Measurements from ENCODE around the gene EPHX1. TPM values are rescaled to one million over a fixed set of nuclear protein-coding genes. Genes with fewer than 3 reads are reported as not detected.
A peak's percentile ranks its signal among the peaks of the same experiment; 100 is the strongest.
"Not testable (repeated sequence)": the region's sequence is repeated elsewhere in the genome, so short reads cannot be mapped to it uniquely, and the experiment has no call there.

EPHX1 gene
- 100 to 1,000 TPM in 2 of 4 donors, 10 to 100 TPM in 2; 65.8 to 209 (median 98.1) TPM for total RNA-seq
- polyA plus RNA-seq: 100 to 1,000 TPM in 1 of 3 donors, 10 to 100 TPM in 2; 19.4 to 118 (median 60.4) TPM
- long read RNA-seq, donor 1, transcript EPHX1-201 (9 exons, 1,660 nt): major isoform, 29 of 36 reads
- long read RNA-seq, donor 1, partial matches to known transcripts: 5 of 36 reads
- long read RNA-seq, donor 1, other reads (novel, unspliced or antisense): 0 of 36 reads
- long read RNA-seq, donor 2, transcript EPHX1-201 (9 exons, 1,660 nt): major isoform, 15 of 34 reads
- long read RNA-seq, donor 2, transcript EPHX1-206 (9 exons, 1,789 nt): minor isoform, 10 of 34 reads
- long read RNA-seq, donor 2, partial matches to known transcripts: 3 of 34 reads
- long read RNA-seq, donor 2, other reads (novel, unspliced or antisense): 2 of 34 reads

DNA sequence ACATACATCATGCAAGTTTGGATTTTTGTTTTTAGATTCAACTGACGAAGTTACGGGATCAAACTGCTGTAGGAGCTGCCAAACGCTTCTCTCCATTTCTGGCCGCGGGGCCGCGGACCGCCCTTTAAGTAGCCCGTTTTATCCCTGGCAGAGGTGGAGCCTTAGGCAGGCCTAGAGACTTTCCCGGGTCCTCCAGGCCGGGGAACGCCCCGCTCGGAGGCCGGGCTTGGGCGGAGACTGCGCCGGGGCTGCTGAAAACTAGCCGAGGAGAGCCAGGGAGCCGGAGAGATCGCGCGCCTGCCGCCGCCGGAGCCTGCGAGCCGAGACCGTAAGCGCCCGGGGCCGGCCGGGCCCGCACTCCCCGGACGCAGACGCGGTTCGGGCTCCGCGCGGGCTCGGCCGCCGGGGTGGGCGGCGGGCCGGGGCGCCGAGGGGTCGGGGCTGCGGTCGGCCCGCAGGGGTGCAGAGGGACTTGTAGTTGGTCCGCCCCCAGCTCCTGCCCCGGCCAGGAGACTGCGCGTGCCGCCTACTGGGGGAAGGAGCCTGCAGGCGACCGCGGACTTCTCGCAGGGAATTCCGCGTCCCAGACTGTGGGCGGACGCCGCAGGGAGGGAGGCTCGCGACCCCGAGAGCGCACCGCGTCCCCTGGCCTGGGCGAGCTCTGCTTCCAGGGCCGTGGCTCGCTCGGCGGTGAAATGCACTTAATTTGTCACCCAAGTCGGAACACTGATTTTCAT lies at the start of gene EPHX1:
Gene EPHX1 (plus strand): TSS at position 283 of the 737 bp plus-strand sequence. CDS start 18,606 bp downstream, outside the sequence.
- ATAC-seq: peak; percentile 81 to 85 (median 82)
- peak within 1 kb of the TSS; percentile 90 for H3K4me3 ChIP-seq
- no peaks in the 10 kb centered on the region for H3K9me3 ChIP-seq
- H3K27ac ChIP-seq: peak within 1 kb of the TSS; percentile 90
- H3K27me3 ChIP-seq (ENCODE audit: insufficient read depth in 3 of 3, low read length in 2 of 3): no peaks in the 10 kb centered on the region
- DNase-seq: peak; percentile 91 to 93
- TF ChIP-seq, protein P1, sequence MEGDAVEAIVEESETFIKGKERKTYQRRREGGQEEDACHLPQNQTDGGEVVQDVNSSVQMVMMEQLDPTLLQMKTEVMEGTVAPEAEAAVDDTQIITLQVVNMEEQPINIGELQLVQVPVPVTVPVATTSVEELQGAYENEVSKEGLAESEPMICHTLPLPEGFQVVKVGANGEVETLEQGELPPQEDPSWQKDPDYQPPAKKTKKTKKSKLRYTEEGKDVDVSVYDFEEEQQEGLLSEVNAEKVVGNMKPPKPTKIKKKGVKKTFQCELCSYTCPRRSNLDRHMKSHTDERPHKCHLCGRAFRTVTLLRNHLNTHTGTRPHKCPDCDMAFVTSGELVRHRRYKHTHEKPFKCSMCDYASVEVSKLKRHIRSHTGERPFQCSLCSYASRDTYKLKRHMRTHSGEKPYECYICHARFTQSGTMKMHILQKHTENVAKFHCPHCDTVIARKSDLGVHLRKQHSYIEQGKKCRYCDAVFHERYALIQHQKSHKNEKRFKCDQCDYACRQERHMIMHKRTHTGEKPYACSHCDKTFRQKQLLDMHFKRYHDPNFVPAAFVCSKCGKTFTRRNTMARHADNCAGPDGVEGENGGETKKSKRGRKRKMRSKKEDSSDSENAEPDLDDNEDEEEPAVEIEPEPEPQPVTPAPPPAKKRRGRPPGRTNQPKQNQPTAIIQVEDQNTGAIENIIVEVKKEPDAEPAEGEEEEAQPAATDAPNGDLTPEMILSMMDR (IDR thresholded peaks at IDR 0.05): peak; percentile 44
- no peaks in the 10 kb centered on the region for H3K36me3 ChIP-seq (ENCODE audit: insufficient read depth in 1 of 2, low read depth in 1 of 2)
- peaks cover 36% of the 10 kb centered on the region for H3K4me1 ChIP-seq
- intact Hi-C loops (cut with DNase I): loop anchor here (5.0 kb wide), 1 partner anchor 33 kb away; the partner anchor contains the start of gene SRP9 (in 2 of the 2)
- WGBS, 3 donors: 0 to 1% (median 1%) methylated on average over 30 to 80 of the region's 80 CpGs

DNA sequence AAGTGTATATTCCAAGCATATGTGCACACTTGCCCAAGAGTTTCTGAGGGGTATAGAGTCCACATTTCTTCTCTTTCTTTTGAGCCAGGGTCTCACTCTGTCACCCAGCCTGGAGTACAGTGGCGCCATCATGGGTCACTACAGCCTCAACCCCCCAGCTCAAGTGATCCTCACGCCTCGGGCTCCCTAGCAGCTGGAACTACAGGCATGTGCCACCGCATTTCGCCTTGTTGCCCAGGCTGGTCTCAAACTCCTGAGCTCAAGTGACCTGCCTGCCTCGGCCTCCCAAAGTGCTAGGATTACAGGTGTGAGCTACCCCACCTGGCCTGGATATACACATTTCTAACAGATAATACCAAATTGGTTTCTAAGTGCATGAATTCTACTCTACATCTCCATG lies 49.4 kb upstream of the EPHX1 start:
- H3K9me3 ChIP-seq: no peaks in the 10 kb centered on the region
- intact Hi-C loops (cut with DNase I): loop anchor here in 1 of 2 donors (10.0 kb wide), 1 partner anchor 206 kb away; no protein-coding TSS in a partner anchor
- WGBS, 3 donors: 95 to 96% (median 95%) methylated on average over 6 of the region's 6 CpGs
- H3K27ac ChIP-seq: no peak overlapping the region
- no peaks in the 10 kb centered on the region for H3K36me3 ChIP-seq (ENCODE audit: insufficient read depth in 1 of 2, low read depth in 1 of 2)
- ATAC-seq: no peak
- H3K27me3 ChIP-seq (ENCODE audit: insufficient read depth in 3 of 3, low read length in 2 of 3): no peaks in the 10 kb centered on the region
- TF ChIP-seq, protein P1 (IDR thresholded peaks at IDR 0.05): no peak
- H3K4me3 ChIP-seq: no peak overlapping the region
- peaks cover 13% of the 10 kb centered on the region for H3K4me1 ChIP-seq
- no peak for DNase-seq

DNA sequence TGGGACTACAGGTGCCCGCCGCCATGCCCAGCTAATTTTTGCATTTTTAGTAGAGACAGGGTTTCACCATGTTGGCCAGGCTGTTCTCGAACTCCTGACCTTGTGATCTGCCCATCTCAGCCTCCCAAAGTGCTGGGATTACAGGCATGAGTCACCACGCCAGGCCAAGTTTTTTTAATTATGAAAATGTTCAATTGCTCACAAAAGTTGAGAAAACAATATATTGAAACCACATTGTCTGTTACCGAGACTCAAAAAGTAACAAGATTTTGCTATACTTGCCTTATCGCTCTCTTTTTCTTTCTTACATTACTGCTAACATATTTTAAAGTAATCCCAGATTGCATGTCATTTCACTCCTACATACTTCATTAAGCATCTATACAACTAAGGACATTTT lies 48.5 kb upstream of the EPHX1 start:
- ATAC-seq; DNase-seq; H3K4me3 ChIP-seq; H3K27me3 ChIP-seq (ENCODE audit: insufficient read depth in 3 of 3, low read length in 2 of 3); H3K36me3 ChIP-seq (ENCODE audit: insufficient read depth in 1 of 2, low read depth in 1 of 2); H3K9me3 ChIP-seq; H3K27ac ChIP-seq: not testable (repeated sequence)
- intact Hi-C loops (cut with DNase I): loop anchor here in 1 of 2 donors (10.0 kb wide), 1 partner anchor 207 kb away; no protein-coding TSS in a partner anchor
- H3K4me1 ChIP-seq: peaks cover 14% of the 10 kb centered on the region
- WGBS, 3 donors: 94 to 98% (median 95%) methylated on average over 6 of the region's 6 CpGs

DNA sequence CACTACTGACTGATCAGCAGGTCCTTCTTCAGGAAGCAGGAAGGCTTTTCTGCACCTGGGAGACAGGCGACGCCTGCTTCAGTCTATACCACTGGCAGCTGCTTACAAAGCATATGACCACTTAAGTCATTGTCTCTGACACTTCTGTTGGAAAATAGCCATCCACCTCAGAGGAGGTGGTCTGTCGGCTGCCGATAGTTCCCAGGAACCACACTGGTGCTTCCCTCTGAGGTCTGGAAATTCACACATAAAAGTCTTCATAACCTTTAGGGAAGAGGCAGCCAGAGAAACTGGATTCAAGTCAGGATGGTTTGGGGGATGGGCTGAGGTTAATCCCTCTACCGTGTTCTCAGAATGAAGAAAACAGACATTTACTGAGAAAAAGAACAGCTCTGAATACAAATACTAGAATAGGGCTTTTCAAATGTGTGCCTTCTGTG lies 47.9 kb upstream of the EPHX1 start:
- H3K27ac ChIP-seq: no peak overlapping the region
- no peaks in the 10 kb centered on the region for H3K36me3 ChIP-seq (ENCODE audit: insufficient read depth in 1 of 2, low read depth in 1 of 2)
- TF ChIP-seq, protein P1 (IDR thresholded peaks at IDR 0.05): no peak
- ATAC-seq: no peak
- DNase-seq: no peak
- peaks cover 21% of the 10 kb centered on the region for H3K4me1 ChIP-seq
- no peaks in the 10 kb centered on the region for H3K9me3 ChIP-seq
- no peak overlapping the region for H3K4me3 ChIP-seq
- H3K27me3 ChIP-seq (ENCODE audit: insufficient read depth in 3 of 3, low read length in 2 of 3): no peaks in the 10 kb centered on the region
- whole genome bisulfite sequencing, 3 donors: 68 to 81% (median 78%) methylated on average over 5 of the region's 5 CpGs
- intact Hi-C loops (cut with DNase I): loop anchor here in 1 of 2 donors (10.0 kb wide), 1 partner anchor 207 kb away; no protein-coding TSS in a partner anchor

DNA sequence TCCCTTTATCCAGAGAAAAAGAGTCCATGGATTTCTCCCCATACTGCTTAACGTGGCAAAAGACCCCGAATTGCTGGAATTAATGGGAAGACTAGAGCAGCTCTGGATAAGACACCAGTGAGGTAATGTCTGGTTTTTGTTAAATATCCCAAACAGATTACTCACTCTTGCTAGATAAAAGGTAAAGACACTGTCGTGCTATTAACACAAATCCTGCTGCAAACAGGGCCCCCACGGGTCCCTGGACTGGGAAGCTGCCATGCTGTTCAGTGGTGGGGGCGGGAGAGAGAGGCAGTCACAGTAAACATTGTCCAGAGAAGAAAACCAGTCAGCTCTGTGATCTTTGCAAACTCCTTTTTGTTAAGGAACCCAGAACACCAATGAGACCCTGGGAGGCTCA lies 47.5 kb upstream of the EPHX1 start:
- no peaks in the 10 kb centered on the region for H3K36me3 ChIP-seq (ENCODE audit: insufficient read depth in 1 of 2, low read depth in 1 of 2)
- H3K4me3 ChIP-seq: no peak overlapping the region
- H3K27me3 ChIP-seq (ENCODE audit: insufficient read depth in 3 of 3, low read length in 2 of 3): no peaks in the 10 kb centered on the region
- ATAC-seq (no peak), DNase-seq (no peak)
- H3K27ac ChIP-seq: peak overlapping the region; percentile 2
- 67 to 79% (median 74%) methylated on average over 5 of the region's 5 CpGs for WGBS, 3 donors
- H3K9me3 ChIP-seq: no peaks in the 10 kb centered on the region
- TF ChIP-seq, protein P1 (IDR thresholded peaks at IDR 0.05): no peak
- intact Hi-C loops (cut with DNase I): loop anchor here in 1 of 2 donors (10.0 kb wide), 1 partner anchor 208 kb away; no protein-coding TSS in a partner anchor
- H3K4me1 ChIP-seq: peaks cover 25% of the 10 kb centered on the region
